MM.1S (cell line): ENCODE measurements around the gene SERHL2.
"Not testable (repeated sequence)": the region's sequence is repeated elsewhere in the genome, so short reads cannot be mapped to it uniquely, and the experiment has no call there.

Source experiments
- DNase-seq: peaks from one replicate; pipeline ENCODE4 v3.0.0-alpha.2; 2015
- H2AFZ ChIP-seq: fragments of 300-600 bp; sonication (generic); 2 replicates; pipeline ENCODE4 v1.6.0; 2016; ENCODE audit warnings: antibody characterized with exemption, low read length
- H3F3A ChIP-seq: fragments of 300-600 bp; sonication (generic); 2 replicates; pipeline ENCODE4 v1.6.1; 2016; ENCODE audit warnings: mild to moderate bottlenecking, antibody characterized with exemption, low read length, moderate library complexity, mixed read lengths; ENCODE audit not compliant: insufficient read depth
- H3K27ac ChIP-seq: fragments of 300-600 bp; sonication (generic); 2 replicates; pipeline ENCODE4 v1.5.1; 2016; ENCODE audit warnings: mild to moderate bottlenecking, low read length
- H3K27me3 ChIP-seq: fragments of 300-600 bp; sonication (generic); replicated peaks from 2 replicates; pipeline ENCODE4 v1.6.0; 2016; ENCODE audit warnings: low read length; ENCODE audit not compliant: insufficient read depth
- H3K36me3 ChIP-seq: fragments of 300-600 bp; sonication (generic); replicated peaks from 2 replicates; pipeline ENCODE4 v1.6.1; 2016; ENCODE audit warnings: mild to moderate bottlenecking, low read length, mixed read lengths; ENCODE audit not compliant: insufficient read depth
- H3K4me1 ChIP-seq: fragments of 300-600 bp; sonication (generic); 2 replicates; pipeline ENCODE4 v1.6.1; 2016; ENCODE audit warnings: low read length, mixed read lengths
- H3K4me2 ChIP-seq: fragments of 300-600 bp; sonication (generic); 2 replicates; pipeline ENCODE4 v1.6.0; 2016; ENCODE audit warnings: low read depth, low read length
- H3K4me3 ChIP-seq: fragments of 300-600 bp; sonication (generic); 2 replicates; pipeline ENCODE4 v1.5.1; 2016; ENCODE audit warnings: low read length, mixed read lengths
- H3K79me2 ChIP-seq: fragments of 300-600 bp; sonication (generic); 2 replicates; pipeline ENCODE4 v1.6.1; 2016; ENCODE audit warnings: mixed run types, low read length, mixed read lengths
- H3K9ac ChIP-seq: fragments of 300-600 bp; sonication (generic); 2 replicates; pipeline ENCODE4 v1.6.1; 2016; ENCODE audit warnings: low read length, mixed read lengths
- H3K9me2 ChIP-seq: fragments of 300-600 bp; sonication (generic); replicated peaks from 2 replicates; pipeline ENCODE4 v1.6.1; 2016; ENCODE audit warnings: mild to moderate bottlenecking, low read length, mixed read lengths; ENCODE audit not compliant: insufficient read depth
- H3K9me3 ChIP-seq: fragments of 300-600 bp; sonication (generic); replicated peaks from 2 replicates; pipeline ENCODE4 v1.6.1; 2016; ENCODE audit warnings: mild to moderate bottlenecking, low read length, mixed read lengths; ENCODE audit not compliant: insufficient read depth
- H4K20me1 ChIP-seq: fragments of 300-600 bp; sonication (generic); 2 replicates; pipeline ENCODE4 v1.6.1; 2016; ENCODE audit warnings: mild to moderate bottlenecking, low read length, moderate library complexity, mixed read lengths; ENCODE audit not compliant: insufficient read depth
- EZH2 ChIP-seq: fragments of 300-600 bp; sonication (generic); optimal IDR thresholded peaks from 2 replicates; pipeline ENCODE3; 2017; ENCODE audit warnings: low read depth, mild to moderate bottlenecking, antibody characterized with exemption, low read length, mixed read lengths
- EZH2phosphoT487 ChIP-seq: fragments of 300-600 bp; sonication (generic); IDR thresholded peaks from 2 replicates; pipeline ENCODE4 v1.6.1; 2018; ENCODE audit warnings: antibody characterized with exemption, low read length
- TF ChIP-seq, protein P1 (sequence below): fragments of 300-600 bp; sonication (generic); IDR thresholded peaks from 2 replicates; pipeline ENCODE4 v1.5.1; 2016; ENCODE audit warnings: antibody characterized with exemption, low read length, mixed read lengths

The SERHL2 gene

DNA sequence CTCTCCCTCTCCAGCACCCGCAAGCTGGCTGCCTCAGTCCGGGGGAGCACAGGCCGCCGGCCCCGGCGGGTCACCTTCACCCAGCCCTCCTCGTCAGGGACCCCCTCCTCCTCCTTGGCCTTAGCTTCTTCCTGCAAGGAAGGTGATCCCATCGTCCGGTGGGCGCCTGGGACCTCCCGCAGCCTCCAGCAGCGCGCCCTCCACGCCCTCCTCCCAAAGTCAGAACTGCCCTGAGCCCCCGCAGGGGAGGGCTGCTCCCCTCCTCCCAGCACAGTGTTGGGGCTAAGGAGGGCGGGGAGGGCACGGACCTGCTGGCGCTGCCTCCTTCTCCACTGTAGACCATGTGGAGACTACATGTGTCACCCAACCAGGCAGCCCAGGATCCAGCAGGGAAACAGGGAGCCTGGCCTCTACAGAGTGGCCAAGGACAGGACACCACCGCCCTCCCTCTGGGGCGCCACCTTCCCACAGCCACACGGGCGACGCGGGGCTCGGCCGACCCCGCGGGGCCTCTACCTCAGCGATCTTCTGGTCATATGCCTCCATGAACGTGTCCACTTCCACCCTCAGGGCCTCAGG, 22.3 kb downstream of the SERHL2 start:
- not testable (repeated sequence) for H3K27me3 ChIP-seq, H3K36me3 ChIP-seq, H3K9me2 ChIP-seq, DNase-seq, H3K9ac ChIP-seq, H3F3A ChIP-seq, H3K27ac ChIP-seq, H4K20me1 ChIP-seq, H3K9me3 ChIP-seq, H3K4me1 ChIP-seq, H3K79me2 ChIP-seq, H3K4me3 ChIP-seq, H3K4me2 ChIP-seq, H2AFZ ChIP-seq

DNA sequence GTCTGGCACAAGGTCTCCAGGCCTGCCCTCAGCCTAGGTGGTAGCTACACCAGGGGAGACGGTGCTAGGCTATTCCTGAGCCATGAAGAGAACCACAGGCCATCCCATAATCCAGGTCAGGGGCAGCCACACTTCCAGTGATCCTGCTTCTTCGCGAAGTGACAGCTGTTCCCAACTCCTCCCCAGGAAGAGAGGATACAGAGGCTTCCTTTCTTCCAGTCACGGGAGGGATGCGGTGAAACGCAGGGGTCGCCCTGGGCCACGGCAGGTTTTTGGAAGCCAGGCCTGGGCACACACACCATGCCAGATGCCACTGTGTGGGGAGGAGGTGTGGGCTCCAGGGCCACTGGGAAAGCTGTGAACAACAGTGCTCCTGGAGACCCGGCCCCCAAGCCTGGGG, 23.4 kb downstream of the SERHL2 start:
- H3K27ac ChIP-seq, H3K36me3 ChIP-seq, H3K9ac ChIP-seq, H3K9me3 ChIP-seq, H2AFZ ChIP-seq, H3K27me3 ChIP-seq, H3K4me2 ChIP-seq, H4K20me1 ChIP-seq, H3F3A ChIP-seq, DNase-seq, H3K4me3 ChIP-seq, H3K4me1 ChIP-seq, H3K9me2 ChIP-seq: not testable (repeated sequence)
- peaks cover 14% of the 10 kb centered on the region for H3K79me2 ChIP-seq

DNA sequence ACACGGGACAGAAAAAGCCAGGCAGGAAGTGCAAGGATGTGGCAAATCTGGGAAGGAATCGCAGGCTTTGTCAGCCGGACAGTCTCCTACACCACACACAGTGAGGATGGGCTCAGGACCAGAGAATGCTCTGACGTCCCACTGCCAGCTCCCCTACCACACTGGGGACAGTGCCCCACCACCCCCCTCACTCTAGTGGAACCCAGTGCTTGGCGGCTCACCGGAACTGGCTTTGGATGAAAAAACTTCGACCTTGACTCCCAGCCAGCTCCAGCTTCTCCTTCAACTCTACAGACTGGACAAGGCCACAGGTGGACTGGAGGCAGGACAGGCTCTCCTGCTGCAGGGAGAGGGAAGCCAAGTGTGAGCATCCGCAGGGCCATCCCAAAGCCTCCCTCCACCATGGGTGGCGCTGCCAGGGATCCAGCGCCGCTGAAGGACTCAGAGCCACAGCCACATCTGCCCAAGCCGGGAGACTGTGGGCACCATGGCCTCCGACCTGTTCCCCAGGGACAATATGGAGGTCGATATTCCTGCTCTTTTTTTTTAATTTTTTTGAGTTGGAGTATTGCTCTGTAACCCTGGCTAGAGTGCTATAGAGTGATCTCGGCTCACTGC, 24.0 kb downstream of the SERHL2 start:
- Histone ChIP-seq H3K79me2 (peaks cover 14% of the 10 kb centered on the region), H3F3A (0 out of 2 replicates have a peak, but pooled peaks cover 5% of the 10 kb centered on the region), H4K20me1 (no peaks in the 10 kb centered on the region), H3K9me2 (no peaks in the 10 kb centered on the region), H3K9me3 (no peaks in the 10 kb centered on the region), H3K9ac (no peak overlapping the region), H2AFZ (no peak overlapping the region), H3K27ac (no peak overlapping the region), H3K36me3 (no peaks in the 10 kb centered on the region), H3K4me2 (no peak overlapping the region), H3K27me3 (no peaks in the 10 kb centered on the region), H3K4me1 (no peaks in the 10 kb centered on the region), H3K4me3 (no peak overlapping the region)
- TF ChIP-seq EZH2 (no peak), EZH2phosphoT487 (no peak)
- TF ChIP-seq, protein P1, sequence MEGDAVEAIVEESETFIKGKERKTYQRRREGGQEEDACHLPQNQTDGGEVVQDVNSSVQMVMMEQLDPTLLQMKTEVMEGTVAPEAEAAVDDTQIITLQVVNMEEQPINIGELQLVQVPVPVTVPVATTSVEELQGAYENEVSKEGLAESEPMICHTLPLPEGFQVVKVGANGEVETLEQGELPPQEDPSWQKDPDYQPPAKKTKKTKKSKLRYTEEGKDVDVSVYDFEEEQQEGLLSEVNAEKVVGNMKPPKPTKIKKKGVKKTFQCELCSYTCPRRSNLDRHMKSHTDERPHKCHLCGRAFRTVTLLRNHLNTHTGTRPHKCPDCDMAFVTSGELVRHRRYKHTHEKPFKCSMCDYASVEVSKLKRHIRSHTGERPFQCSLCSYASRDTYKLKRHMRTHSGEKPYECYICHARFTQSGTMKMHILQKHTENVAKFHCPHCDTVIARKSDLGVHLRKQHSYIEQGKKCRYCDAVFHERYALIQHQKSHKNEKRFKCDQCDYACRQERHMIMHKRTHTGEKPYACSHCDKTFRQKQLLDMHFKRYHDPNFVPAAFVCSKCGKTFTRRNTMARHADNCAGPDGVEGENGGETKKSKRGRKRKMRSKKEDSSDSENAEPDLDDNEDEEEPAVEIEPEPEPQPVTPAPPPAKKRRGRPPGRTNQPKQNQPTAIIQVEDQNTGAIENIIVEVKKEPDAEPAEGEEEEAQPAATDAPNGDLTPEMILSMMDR: no peak
- no peak for DNase-seq

DNA sequence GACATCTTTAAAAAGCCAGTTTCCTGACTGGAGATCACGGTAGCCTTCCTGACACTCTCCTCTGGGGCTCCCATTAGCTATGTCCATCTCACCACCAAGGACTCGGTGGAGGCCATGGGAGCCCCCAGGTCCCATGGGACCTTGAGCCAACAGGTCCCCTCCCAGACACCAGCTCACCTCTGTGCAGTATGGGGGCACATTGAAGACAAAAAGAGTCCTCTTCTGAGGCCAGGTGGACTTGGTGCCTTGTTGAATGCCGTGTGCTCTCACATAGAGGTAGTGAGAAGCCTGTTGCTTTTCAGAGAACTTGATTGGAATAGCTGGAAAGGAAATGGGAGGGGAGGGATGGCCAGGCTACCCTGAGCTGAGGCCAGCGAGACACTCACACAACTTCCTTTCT, 26.3 kb downstream of the SERHL2 start:
- not testable (repeated sequence) for H3K27me3 ChIP-seq, DNase-seq, H3K9me2 ChIP-seq, H3K27ac ChIP-seq, H4K20me1 ChIP-seq, H3K4me3 ChIP-seq, H3K4me2 ChIP-seq, H3F3A ChIP-seq, H3K9ac ChIP-seq, H3K36me3 ChIP-seq, H3K4me1 ChIP-seq, H3K9me3 ChIP-seq, H2AFZ ChIP-seq
- H3K79me2 ChIP-seq: peaks cover 14% of the 10 kb centered on the region

DNA sequence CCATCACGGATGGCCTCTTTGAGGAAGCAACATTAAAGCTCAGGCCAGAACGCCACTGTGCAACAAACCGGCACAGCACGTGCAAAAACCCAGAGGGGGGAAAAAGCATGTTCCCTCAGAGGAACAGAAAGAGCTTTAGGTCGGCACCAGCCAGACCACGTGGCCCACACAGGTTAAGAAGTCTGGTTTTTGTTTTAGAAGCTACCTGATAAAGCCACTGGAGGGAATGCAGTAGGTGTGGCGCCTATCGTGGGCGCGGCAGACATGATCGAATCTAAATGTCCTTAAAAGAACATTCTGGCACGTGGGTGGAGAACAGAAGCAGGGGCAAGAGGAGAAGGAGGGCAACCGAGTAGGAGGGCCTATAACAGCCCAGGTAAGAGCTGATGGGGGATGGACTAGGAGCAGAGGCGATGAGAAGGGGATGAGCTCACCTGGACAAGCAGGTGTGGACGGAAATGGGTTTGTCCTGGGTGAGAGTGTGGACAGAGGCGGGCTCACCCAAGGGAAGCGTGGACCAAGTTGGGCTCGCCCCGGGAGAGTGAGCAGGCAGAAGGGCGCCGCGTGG, 27.5 kb downstream of the SERHL2 start:
- H4K20me1 ChIP-seq, H3K9me2 ChIP-seq, H3K27me3 ChIP-seq, DNase-seq, H3K9me3 ChIP-seq, H3K4me1 ChIP-seq, H3F3A ChIP-seq, H3K36me3 ChIP-seq: not testable (repeated sequence)
- Histone ChIP-seq H3K79me2 (peaks cover 14% of the 10 kb centered on the region), H3K4me3 (peak overlapping the region; percentile 85), H3K9ac (peak overlapping the region; percentile 78), H3K4me2 (peak overlapping the region; percentile 77), H2AFZ (peak overlapping the region; percentile 56; the same call in 1 of the 2 replicates), H3K27ac (peak overlapping the region; percentile 21; the same call in 1 of the 2 replicates)
